UCSD-AML1 (cell line): ENCODE measurements around the gene CEP128.

ENCODE experiments used
- DNase-seq: peaks from one replicate; lab custom pipeline; 2025; ENCODE audit not compliant: unreplicated experiment; lab: John Stamatoyannopoulos, UW

The CEP128 gene

GRCh38 chr14:80692903-80693302, 248.6 kb downstream of the CEP128 start:
- DNase-seq: no peak

GRCh38 chr14:80681651-80682050, 259.9 kb downstream of the CEP128 start:
- no peak for DNase-seq

- DNase-seq: no peak
Measured at GRCh38 chr14:80679273-80679672, 262.3 kb downstream of the CEP128 start.

GRCh38 chr14:80678436-80678835, 263.1 kb downstream of the CEP128 start:
- DNase-seq: no peak

GRCh38 chr14:80669426-80669825, 272.1 kb downstream of the CEP128 start:
- DNase-seq: no peak

GRCh38 chr14:80664576-80664975, 277.0 kb downstream of the CEP128 start:
- DNase-seq: no peak

- no peak for DNase-seq
Measured at GRCh38 chr14:80663541-80663940, 278.0 kb downstream of the CEP128 start.

GRCh38 chr14:80659783-80660182, 281.8 kb downstream of the CEP128 start:
- no peak for DNase-seq

- DNase-seq: no peak
Measured at GRCh38 chr14:80658733-80659132, 282.8 kb downstream of the CEP128 start.

GRCh38 chr14:80658155-80658554, 283.4 kb downstream of the CEP128 start:
- DNase-seq: no peak

- DNase-seq: no peak
Measured at GRCh38 chr14:80653956-80654355, 287.6 kb downstream of the CEP128 start.

- no peak for DNase-seq
Measured at GRCh38 chr14:80645667-80646413, 295.7 kb downstream of the CEP128 start.

- DNase-seq: no peak
Measured at GRCh38 chr14:80644826-80645225, 296.7 kb downstream of the CEP128 start.

- no peak for DNase-seq
Measured at GRCh38 chr14:80638620-80639515, 302.7 kb downstream of the CEP128 start.

GRCh38 chr14:80637756-80638619, 303.6 kb downstream of the CEP128 start:
- no peak for DNase-seq

- no peak for DNase-seq
Measured at GRCh38 chr14:80636071-80636470, 305.5 kb downstream of the CEP128 start.

- DNase-seq: no peak
Measured at GRCh38 chr14:80634106-80634758, 307.3 kb downstream of the CEP128 start.

- no peak for DNase-seq
Measured at GRCh38 chr14:80629606-80630005, 311.9 kb downstream of the CEP128 start.

- DNase-seq: no peak
Measured at GRCh38 chr14:80628547-80628946, 313.0 kb downstream of the CEP128 start.

- no peak for DNase-seq
Measured at GRCh38 chr14:80627745-80628144, 313.8 kb downstream of the CEP128 start.

GRCh38 chr14:80624581-80624980, 317.0 kb downstream of the CEP128 start:
- DNase-seq: no peak
